HEK293 (cell line): Measurements from ENCODE around the gene CBX1.

Experiments used
- ZNF112 ChIP-seq: fragments of 450-650 bp; formaldehyde crosslinking; IDR thresholded peaks from 2 replicates; pipeline ENCODE4 v1.5.0; 2017; ENCODE audit warnings: missing biosample characterization, missing genetic modification characterization
- TF ChIP-seq, protein P1 (sequence below): fragments of 450-650 bp; formaldehyde crosslinking; IDR thresholded peaks from 2 replicates; pipeline ENCODE4 v1.5.1; 2016; ENCODE audit warnings: missing biosample characterization, missing genetic modification characterization, low read depth
- TF ChIP-seq, protein P2 (sequence below): fragments of 450-650 bp; formaldehyde crosslinking; IDR thresholded peaks from 2 replicates; pipeline ENCODE4 v1.5.1; 2016; ENCODE audit warnings: missing biosample characterization, missing genetic modification characterization

- TF ChIP-seq, protein P1, sequence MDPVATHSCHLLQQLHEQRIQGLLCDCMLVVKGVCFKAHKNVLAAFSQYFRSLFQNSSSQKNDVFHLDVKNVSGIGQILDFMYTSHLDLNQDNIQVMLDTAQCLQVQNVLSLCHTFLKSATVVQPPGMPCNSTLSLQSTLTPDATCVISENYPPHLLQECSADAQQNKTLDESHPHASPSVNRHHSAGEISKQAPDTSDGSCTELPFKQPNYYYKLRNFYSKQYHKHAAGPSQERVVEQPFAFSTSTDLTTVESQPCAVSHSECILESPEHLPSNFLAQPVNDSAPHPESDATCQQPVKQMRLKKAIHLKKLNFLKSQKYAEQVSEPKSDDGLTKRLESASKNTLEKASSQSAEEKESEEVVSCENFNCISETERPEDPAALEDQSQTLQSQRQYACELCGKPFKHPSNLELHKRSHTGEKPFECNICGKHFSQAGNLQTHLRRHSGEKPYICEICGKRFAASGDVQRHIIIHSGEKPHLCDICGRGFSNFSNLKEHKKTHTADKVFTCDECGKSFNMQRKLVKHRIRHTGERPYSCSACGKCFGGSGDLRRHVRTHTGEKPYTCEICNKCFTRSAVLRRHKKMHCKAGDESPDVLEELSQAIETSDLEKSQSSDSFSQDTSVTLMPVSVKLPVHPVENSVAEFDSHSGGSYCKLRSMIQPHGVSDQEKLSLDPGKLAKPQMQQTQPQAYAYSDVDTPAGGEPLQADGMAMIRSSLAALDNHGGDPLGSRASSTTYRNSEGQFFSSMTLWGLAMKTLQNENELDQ (tag by site-specific recombination) = no peak
- TF ChIP-seq ZNF112 (tag by site-specific recombination) = no peak
- TF ChIP-seq, protein P2, sequence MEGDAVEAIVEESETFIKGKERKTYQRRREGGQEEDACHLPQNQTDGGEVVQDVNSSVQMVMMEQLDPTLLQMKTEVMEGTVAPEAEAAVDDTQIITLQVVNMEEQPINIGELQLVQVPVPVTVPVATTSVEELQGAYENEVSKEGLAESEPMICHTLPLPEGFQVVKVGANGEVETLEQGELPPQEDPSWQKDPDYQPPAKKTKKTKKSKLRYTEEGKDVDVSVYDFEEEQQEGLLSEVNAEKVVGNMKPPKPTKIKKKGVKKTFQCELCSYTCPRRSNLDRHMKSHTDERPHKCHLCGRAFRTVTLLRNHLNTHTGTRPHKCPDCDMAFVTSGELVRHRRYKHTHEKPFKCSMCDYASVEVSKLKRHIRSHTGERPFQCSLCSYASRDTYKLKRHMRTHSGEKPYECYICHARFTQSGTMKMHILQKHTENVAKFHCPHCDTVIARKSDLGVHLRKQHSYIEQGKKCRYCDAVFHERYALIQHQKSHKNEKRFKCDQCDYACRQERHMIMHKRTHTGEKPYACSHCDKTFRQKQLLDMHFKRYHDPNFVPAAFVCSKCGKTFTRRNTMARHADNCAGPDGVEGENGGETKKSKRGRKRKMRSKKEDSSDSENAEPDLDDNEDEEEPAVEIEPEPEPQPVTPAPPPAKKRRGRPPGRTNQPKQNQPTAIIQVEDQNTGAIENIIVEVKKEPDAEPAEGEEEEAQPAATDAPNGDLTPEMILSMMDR (tag by site-specific recombination) = no peak
Measured at GRCh38 chr17:48043176-48043575, 58.1 kb downstream of the CBX1 start.
